Measurements from ENCODE around the gene YEATS4. TPM values are rescaled to one million over a fixed set of nuclear protein-coding genes. Genes with fewer than 3 reads are reported as not detected.

The YEATS4 gene
- total RNA-seq, 1 donor from 2014 or later = 13.5 TPM

DNA sequence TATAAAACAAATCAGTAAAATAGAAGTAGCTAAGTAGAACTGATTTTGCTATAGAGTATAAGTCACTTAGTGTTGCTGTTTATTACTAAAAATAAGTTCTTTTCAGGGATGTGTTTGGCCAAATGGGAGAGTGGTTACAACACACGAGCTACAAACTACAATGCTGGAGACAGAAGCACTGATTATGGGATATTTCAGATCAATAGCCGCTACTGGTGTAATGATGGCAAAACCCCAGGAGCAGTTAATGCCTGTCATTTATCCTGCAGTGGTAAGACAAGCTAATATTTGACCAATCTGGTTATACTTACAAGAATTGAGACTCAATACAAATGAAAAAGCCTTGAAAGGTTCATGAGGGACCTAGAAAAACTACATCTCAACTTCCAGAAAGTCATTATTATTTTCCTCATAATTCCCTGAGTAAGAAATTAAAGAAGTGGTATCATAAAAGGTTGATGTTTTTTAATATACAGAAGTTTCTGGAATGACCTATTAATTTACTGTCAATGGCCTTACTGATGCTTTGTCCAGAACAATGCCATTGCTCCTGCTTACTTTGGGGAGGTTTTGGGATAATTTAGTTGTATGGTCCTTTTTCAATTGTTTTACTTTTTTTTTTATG is 9.4 kb upstream of the YEATS4 start:
- H3K27ac Mint-ChIP-seq (ENCODE audit: unreplicated experiment) = no peak overlapping the region
- no peaks in the 10 kb centered on the region for H3K9me3 Mint-ChIP-seq (ENCODE audit: low read depth)
- no peaks in the 10 kb centered on the region for H3K4me1 Mint-ChIP-seq (ENCODE audit: low read depth)
- DNase-seq (ENCODE audit: low spot score) = no peak
- no peaks in the 10 kb centered on the region for H3K36me3 Mint-ChIP-seq (ENCODE audit: low read depth)
- peaks cover 4% of the 10 kb centered on the region for H3K27me3 Mint-ChIP-seq (ENCODE audit: low read depth)
- TF ChIP-seq, protein P1, sequence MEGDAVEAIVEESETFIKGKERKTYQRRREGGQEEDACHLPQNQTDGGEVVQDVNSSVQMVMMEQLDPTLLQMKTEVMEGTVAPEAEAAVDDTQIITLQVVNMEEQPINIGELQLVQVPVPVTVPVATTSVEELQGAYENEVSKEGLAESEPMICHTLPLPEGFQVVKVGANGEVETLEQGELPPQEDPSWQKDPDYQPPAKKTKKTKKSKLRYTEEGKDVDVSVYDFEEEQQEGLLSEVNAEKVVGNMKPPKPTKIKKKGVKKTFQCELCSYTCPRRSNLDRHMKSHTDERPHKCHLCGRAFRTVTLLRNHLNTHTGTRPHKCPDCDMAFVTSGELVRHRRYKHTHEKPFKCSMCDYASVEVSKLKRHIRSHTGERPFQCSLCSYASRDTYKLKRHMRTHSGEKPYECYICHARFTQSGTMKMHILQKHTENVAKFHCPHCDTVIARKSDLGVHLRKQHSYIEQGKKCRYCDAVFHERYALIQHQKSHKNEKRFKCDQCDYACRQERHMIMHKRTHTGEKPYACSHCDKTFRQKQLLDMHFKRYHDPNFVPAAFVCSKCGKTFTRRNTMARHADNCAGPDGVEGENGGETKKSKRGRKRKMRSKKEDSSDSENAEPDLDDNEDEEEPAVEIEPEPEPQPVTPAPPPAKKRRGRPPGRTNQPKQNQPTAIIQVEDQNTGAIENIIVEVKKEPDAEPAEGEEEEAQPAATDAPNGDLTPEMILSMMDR (IDR thresholded peaks at IDR 0.05) = no peak
- H3K4me3 Mint-ChIP-seq (ENCODE audit: unreplicated experiment) = no peak overlapping the region

DNA sequence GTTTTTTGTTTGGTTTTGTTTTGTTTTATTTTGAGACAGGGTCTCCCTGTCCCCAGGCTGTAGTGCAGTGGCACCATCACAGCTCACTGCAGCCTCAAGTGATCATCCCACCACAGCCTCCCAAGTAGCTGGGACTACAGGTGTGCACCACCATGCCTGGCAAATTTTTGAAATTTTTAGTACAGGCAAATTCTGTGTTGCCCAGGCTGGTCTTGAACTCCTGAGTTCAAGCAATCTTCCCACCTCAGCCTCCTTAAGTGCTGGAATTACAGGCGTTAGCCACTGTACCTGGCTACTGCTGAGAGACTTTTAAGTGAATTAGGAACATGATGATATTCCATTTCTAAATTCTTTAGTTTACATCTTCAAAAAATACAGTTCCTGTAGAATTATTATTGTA is 8.8 kb upstream of the YEATS4 start:
- no peak overlapping the region for H3K27ac Mint-ChIP-seq (ENCODE audit: unreplicated experiment)
- H3K36me3 Mint-ChIP-seq (ENCODE audit: low read depth) = no peaks in the 10 kb centered on the region
- no peak overlapping the region for H3K4me3 Mint-ChIP-seq (ENCODE audit: unreplicated experiment)
- TF ChIP-seq, protein P1 (IDR thresholded peaks at IDR 0.05) = no peak
- H3K9me3 Mint-ChIP-seq (ENCODE audit: low read depth) = no peaks in the 10 kb centered on the region
- DNase-seq (ENCODE audit: low spot score) = no peak
- H3K27me3 Mint-ChIP-seq (ENCODE audit: low read depth) = peaks cover 4% of the 10 kb centered on the region
- no peaks in the 10 kb centered on the region for H3K4me1 Mint-ChIP-seq (ENCODE audit: low read depth)

DNA sequence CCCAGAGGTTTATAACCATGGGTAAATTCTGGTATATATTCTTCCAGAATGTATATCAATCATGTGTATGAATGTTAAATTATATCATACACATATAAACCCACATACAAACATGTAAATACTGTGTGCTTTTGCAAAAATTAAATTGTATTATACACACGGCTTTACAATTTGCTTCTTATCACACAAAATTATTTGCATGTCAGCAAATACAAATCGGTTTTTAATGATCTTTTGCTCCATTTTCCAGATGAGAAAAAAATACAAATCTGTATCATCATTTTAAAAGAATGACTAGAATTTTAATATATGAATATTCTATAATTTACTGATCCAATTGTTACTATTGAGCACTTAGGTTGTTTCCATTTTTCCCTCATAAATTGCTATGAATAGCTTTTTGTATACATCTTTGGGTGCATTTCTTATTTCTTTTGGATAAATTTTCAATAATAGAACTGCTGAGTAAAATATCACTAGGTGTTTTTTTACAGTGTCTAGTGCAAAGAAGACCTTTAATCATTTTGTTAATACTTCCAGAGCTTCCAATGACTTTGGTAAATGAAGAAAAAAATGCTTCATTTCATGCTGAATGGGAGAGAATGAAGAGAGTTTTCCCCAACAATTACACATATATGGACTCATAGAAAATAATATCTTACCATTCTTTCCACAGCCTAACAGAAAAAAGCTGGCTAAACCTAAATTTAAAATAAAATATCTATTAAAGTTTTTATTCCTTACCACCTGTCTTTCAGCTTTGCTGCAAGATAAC is 7.9 kb upstream of the YEATS4 start:
- Mint-ChIP-seq H3K27me3 (ENCODE audit: low read depth) (peaks cover 4% of the 10 kb centered on the region), H3K9me3 (ENCODE audit: low read depth) (no peaks in the 10 kb centered on the region)
- DNase-seq (ENCODE audit: low spot score) = no peak

DNA sequence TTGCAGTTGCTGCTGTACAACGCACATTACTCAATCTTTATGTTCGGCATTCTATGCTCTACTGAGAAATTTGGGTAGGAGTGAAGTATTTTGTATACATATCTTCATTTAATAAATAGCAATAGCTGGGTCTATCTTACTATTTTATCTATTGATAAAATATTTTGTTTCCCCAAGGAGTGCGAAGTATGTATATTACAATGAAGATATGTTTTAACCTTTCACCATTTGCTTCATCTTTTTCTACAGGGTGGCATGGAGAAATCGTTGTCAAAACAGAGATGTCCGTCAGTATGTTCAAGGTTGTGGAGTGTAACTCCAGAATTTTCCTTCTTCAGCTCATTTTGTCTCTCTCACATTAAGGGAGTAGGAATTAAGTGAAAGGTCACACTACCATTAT is 6.6 kb upstream of the YEATS4 start:
- peaks cover 3% of the 10 kb centered on the region for H3K4me1 Mint-ChIP-seq (ENCODE audit: low read depth)
- no peak overlapping the region for H3K27ac Mint-ChIP-seq (ENCODE audit: unreplicated experiment)
- no peaks in the 10 kb centered on the region for H3K9me3 Mint-ChIP-seq (ENCODE audit: low read depth)
- peaks cover 4% of the 10 kb centered on the region for H3K27me3 Mint-ChIP-seq (ENCODE audit: low read depth)
- no peaks in the 10 kb centered on the region for H3K36me3 Mint-ChIP-seq (ENCODE audit: low read depth)
- no peak overlapping the region for H3K4me3 Mint-ChIP-seq (ENCODE audit: unreplicated experiment)
- no peak for DNase-seq (ENCODE audit: low spot score)
- TF ChIP-seq, protein P1 (IDR thresholded peaks at IDR 0.05) = no peak

More for the DNA sequence above, 7.9 kb upstream of the YEATS4 start:
- Mint-ChIP-seq H3K36me3 (ENCODE audit: low read depth) (no peaks in the 10 kb centered on the region), H3K4me1 (ENCODE audit: low read depth) (no peaks in the 10 kb centered on the region), H3K4me3 (ENCODE audit: unreplicated experiment) (no peak overlapping the region), H3K27ac (ENCODE audit: unreplicated experiment) (no peak overlapping the region)
- TF ChIP-seq, protein P1 (IDR thresholded peaks at IDR 0.05) = no peak

DNA sequence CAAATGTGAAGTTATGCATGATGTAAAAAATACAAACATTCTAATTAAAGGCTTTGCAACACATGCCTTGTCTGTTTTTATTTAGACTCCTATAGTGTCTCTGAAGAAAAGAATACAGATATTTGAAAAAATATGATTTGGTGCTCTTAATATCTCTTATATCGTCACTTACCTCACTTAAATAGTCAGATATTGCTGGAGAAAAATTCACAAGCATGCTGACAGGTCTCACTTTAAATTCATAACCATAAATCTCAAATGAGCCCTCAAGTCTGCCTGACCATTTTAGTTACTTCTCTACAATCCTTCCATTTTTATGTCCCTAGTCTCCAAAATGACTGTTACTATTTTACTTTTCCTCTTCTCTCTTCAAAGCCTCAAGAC is 5.4 kb upstream of the YEATS4 start:
- no peak for DNase-seq (ENCODE audit: low spot score)
- TF ChIP-seq, protein P1 (IDR thresholded peaks at IDR 0.05) = no peak
- H3K27me3 Mint-ChIP-seq (ENCODE audit: low read depth) = peaks cover 2% of the 10 kb centered on the region
- no peak overlapping the region for H3K27ac Mint-ChIP-seq (ENCODE audit: unreplicated experiment)
- H3K9me3 Mint-ChIP-seq (ENCODE audit: low read depth) = no peaks in the 10 kb centered on the region
- no peak overlapping the region for H3K4me3 Mint-ChIP-seq (ENCODE audit: unreplicated experiment)
- H3K4me1 Mint-ChIP-seq (ENCODE audit: low read depth) = peaks cover 7% of the 10 kb centered on the region
- H3K36me3 Mint-ChIP-seq (ENCODE audit: low read depth) = no peaks in the 10 kb centered on the region
